ENCODE data around the gene SLC17A9. TPM values are rescaled to one million over a fixed set of nuclear protein-coding genes. Genes with fewer than 3 reads are reported as not detected.

SLC17A9 gene
- total RNA-seq, 1 donor: 2.0 TPM

DNA sequence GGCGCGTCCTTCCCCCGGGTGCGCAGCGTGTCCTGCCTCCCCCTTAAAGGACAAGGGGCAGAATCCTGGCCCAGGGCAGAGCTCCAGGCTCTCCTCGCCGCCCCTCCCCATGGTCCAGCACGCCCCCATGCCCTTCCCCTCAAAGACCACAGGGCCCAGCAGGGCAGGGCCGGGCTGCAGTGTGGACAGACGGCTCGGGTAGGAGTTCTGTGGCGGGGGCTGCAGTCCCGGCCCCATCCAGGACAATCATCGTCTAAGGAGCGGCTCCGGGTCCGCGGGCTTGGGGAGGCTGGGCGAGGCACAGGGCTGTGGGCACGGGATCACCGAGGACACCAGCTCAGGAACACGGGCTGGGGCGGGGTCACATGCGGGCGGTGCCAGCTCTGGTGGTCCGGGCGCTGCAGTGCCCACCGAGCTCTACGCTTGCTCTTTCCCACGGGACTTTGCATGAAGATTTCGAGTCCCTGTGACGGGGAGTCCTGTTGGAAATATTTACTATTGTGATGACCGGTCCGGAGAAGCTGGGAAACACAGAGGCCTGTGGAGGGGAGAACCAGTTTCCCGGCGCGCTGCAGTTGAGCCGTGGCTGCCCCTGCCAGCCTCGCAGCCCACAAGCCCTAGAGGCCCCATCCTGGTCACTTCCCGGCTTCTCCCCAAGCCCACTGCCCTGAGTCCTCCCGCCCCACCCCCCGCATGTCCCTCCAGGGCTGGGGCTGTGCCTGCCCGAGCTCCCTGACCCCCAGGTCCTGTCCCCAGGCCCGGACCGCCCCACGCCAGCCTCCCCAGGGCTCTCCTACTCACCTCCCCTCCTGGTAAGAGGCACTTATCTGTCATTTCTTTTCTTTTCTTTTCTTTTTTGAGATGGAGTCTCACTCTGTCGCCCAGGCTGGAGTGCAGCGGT is 20.6 kb downstream of the SLC17A9 start:
- Histone ChIP-seq H3K4me3 (ENCODE audit: low read length) (no peak overlapping the region), H3K4me1 (ENCODE audit: insufficient read depth, low read length) (peaks cover 18% of the 10 kb centered on the region), H3K27me3 (ENCODE audit: insufficient read depth, low read length) (peaks cover 27% of the 10 kb centered on the region), H3K9me3 (ENCODE audit: low read depth, low read length) (no peaks in the 10 kb centered on the region)

DNA sequence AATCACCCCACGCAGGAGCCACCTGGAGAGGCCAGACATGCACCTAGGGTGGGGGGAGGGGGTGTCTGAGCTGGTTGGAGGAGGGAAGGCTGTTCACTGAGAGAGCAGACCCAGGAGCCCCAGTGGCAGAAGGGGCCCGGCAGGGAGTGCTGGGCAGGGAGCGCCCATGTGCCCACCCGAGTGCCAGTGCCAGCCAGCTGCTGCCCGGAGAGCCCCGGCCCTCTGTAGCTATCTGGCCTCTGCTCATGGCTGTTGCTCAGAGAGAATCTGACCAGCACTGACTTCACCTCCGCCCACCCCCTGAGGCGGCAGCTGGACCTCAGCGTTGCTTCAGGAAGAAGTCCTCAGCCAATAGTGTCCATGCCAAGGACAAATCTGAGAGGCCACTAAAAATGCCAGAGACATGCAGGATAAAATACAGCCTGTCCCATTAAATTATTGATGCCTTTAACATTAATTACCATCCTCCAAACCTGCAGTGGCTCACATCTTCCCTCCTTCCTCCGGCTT is 22.8 kb downstream of the SLC17A9 start:
- H3K4me3 ChIP-seq (ENCODE audit: low read length): no peak overlapping the region
- H3K4me1 ChIP-seq (ENCODE audit: insufficient read depth, low read length): peaks cover 31% of the 10 kb centered on the region
- peaks cover 49% of the 10 kb centered on the region for H3K27me3 ChIP-seq (ENCODE audit: insufficient read depth, low read length)
- H3K9me3 ChIP-seq (ENCODE audit: low read depth, low read length): no peaks in the 10 kb centered on the region

DNA sequence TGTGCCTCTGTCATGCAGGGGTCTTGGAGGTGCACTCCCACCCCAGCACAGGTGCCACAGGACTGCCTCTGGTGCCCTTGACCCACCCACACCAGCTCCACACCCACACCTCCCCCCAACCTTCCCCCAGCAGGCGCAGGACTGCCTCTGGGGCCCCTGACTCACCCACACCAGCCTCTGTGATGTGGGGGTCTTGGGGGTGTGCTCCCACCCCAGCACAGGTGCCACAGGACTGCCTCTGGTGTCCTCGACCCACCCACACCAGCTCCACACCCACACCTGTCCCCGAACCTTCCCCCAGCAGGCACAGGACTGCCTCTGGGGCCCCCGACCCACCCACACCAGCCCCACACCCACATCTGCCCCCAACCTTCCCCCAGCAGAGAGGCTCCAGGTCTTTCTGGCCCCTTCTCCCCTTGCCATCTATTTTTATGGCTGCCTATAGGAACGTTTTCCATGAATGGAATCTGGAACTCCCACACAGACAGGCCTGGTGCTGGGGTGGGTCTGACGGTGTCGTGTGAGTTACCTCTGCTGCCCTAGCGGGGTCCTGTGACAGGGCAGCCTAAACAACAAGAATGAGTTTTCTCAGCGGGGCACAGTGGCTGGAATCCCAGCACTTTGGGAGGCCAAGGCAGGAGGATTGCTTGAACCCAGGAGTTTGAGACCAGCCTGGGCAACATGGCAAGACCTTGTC is 23.5 kb downstream of the SLC17A9 start:
- Histone ChIP-seq H3K27me3 (ENCODE audit: insufficient read depth, low read length) (peaks cover 55% of the 10 kb centered on the region), H3K4me1 (ENCODE audit: insufficient read depth, low read length) (peaks cover 37% of the 10 kb centered on the region), H3K9me3 (ENCODE audit: low read depth, low read length) (no peaks in the 10 kb centered on the region), H3K4me3 (ENCODE audit: low read length) (no peak overlapping the region)

DNA sequence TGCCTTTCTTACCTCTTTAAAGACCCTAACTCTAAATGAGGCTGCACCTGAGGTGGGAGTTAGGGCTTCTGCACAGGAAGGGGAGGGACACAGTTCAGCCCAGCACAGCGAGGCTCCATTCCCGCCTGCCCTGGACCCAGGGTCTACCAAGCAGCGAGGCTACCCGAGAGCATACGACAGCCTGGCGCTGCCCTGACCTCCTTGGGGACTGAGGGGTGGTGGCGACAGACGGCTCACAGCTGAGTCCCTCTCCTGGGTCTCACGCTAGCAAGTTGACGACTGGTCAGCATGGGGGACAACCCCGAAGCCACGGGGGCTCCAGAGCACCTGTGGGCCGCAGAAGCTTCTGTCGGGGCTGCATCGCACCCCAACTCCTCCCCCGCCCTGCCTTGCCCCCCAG is 24.4 kb downstream of the SLC17A9 start:
- peaks cover 56% of the 10 kb centered on the region for H3K27me3 ChIP-seq (ENCODE audit: insufficient read depth, low read length)
- no peaks in the 10 kb centered on the region for H3K9me3 ChIP-seq (ENCODE audit: low read depth, low read length)
- peaks cover 43% of the 10 kb centered on the region for H3K4me1 ChIP-seq (ENCODE audit: insufficient read depth, low read length)
- no peak overlapping the region for H3K4me3 ChIP-seq (ENCODE audit: low read length)

- no peak overlapping the region for H3K4me3 ChIP-seq (ENCODE audit: low read length)
- no peaks in the 10 kb centered on the region for H3K9me3 ChIP-seq (ENCODE audit: low read depth, low read length)
- H3K27me3 ChIP-seq (ENCODE audit: insufficient read depth, low read length): peaks cover 55% of the 10 kb centered on the region
- H3K4me1 ChIP-seq (ENCODE audit: insufficient read depth, low read length): peaks cover 46% of the 10 kb centered on the region
These were observed 25.4 kb downstream of the SLC17A9 start for GRCh38 chr20:62977613-62978560.

DNA sequence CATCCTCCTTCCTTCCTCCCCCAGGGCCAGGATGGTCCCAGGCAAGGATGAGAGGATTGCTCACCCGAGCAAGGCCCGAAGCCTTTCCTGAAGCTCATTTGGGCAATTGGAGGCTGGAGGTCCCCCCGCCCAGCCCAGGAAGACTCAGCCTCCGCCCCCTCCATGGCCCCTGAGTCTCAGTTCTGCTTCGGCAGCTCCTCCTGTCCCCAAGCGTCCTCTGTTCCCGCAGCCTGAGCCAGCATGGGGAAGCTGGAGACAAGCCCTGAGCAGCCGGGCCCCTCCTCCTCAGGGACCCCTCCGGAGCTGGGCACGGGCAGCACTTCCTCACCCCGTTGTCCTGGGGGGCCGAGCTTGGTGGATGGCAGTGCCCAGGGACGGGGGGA is 26.0 kb downstream of the SLC17A9 start:
- Histone ChIP-seq H3K4me1 (ENCODE audit: insufficient read depth, low read length) (peaks cover 42% of the 10 kb centered on the region), H3K4me3 (ENCODE audit: low read length) (no peak overlapping the region), H3K9me3 (ENCODE audit: low read depth, low read length) (no peaks in the 10 kb centered on the region), H3K27me3 (ENCODE audit: insufficient read depth, low read length) (peaks cover 51% of the 10 kb centered on the region)

DNA sequence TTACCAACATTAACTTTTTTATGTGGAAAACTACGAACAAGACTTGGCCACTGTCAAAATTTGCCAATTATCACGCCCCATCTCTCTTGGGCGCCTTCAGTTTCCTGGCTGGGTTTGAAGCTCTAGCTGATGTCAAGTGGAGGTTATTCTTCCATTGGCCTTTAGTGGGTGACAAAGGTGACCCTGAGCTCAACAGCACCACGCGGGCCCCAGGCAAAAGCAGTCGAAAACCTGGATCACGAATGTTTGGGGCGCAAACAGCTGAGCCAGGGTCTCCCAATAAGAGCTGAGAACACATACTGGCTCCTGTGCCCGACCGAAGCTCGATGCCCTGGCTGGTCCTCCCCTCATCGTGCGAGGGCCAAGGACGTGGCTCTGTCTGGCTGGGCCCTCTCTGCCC is 26.8 kb downstream of the SLC17A9 start:
- Histone ChIP-seq H3K4me1 (ENCODE audit: insufficient read depth, low read length) (peaks cover 42% of the 10 kb centered on the region), H3K4me3 (ENCODE audit: low read length) (no peak overlapping the region), H3K27me3 (ENCODE audit: insufficient read depth, low read length) (peaks cover 46% of the 10 kb centered on the region), H3K9me3 (ENCODE audit: low read depth, low read length) (no peaks in the 10 kb centered on the region)

DNA sequence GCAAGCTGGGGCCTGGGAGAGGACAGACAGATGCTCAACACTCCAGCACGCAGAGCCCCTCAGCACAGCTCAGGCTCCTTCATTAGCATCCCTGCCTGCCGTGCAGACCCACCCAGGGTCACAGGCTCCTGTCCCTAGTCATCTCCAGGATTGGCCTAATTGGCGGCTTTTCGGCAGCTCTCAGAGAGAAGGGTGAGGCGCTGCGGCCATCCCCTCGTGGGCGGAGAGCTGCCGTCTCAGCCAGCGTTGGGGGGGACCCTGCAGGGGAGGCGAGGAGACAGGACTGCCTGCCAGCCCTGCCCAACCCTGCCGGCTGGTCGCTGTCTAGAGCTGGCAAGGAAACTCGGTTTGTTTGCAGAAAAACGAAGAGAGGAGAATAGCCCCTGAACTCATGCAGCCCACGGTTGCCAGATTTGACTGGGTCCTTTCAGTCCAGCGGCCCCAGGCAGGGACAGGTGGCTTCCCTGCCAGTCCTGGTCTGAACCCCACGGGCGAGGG is 27.4 kb downstream of the SLC17A9 start:
- Histone ChIP-seq H3K27me3 (ENCODE audit: insufficient read depth, low read length) (peaks cover 40% of the 10 kb centered on the region), H3K4me1 (ENCODE audit: insufficient read depth, low read length) (peaks cover 42% of the 10 kb centered on the region), H3K9me3 (ENCODE audit: low read depth, low read length) (no peaks in the 10 kb centered on the region)

GRCh38 chr20:62980380-62980960 is 28.0 kb downstream of the SLC17A9 start:
- Histone ChIP-seq H3K27me3 (ENCODE audit: insufficient read depth, low read length) (peaks cover 37% of the 10 kb centered on the region), H3K4me1 (ENCODE audit: insufficient read depth, low read length) (peaks cover 42% of the 10 kb centered on the region), H3K4me3 (ENCODE audit: low read length) (no peak overlapping the region), H3K9me3 (ENCODE audit: low read depth, low read length) (no peaks in the 10 kb centered on the region)

More for the DNA sequence above, 27.4 kb downstream of the SLC17A9 start:
- H3K4me3 ChIP-seq (ENCODE audit: low read length): no peak overlapping the region

DNA sequence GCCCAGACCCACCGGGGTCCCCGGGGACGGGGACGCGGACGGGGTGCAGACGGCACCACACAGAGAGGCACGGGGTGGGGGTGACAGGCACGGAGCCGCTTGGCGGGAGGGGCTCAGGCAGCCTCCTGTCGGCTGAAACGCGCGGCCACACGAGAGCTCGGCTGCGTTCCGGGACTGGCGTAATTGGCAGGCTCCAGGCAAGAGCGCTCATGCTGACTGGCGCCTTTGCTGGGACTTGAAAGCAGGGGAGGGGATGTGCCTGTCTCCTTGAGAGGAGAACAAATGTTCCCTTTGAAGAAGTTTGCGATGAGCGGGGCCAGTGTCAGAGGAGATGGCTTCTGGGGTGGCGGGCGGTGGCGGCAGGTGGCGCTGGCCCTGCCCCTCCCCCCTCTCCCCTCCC is 28.5 kb downstream of the SLC17A9 start:
- Histone ChIP-seq H3K4me3 (ENCODE audit: low read length) (no peak overlapping the region), H3K9me3 (ENCODE audit: low read depth, low read length) (no peaks in the 10 kb centered on the region), H3K27me3 (ENCODE audit: insufficient read depth, low read length) (peaks cover 37% of the 10 kb centered on the region), H3K4me1 (ENCODE audit: insufficient read depth, low read length) (peaks cover 42% of the 10 kb centered on the region)

DNA sequence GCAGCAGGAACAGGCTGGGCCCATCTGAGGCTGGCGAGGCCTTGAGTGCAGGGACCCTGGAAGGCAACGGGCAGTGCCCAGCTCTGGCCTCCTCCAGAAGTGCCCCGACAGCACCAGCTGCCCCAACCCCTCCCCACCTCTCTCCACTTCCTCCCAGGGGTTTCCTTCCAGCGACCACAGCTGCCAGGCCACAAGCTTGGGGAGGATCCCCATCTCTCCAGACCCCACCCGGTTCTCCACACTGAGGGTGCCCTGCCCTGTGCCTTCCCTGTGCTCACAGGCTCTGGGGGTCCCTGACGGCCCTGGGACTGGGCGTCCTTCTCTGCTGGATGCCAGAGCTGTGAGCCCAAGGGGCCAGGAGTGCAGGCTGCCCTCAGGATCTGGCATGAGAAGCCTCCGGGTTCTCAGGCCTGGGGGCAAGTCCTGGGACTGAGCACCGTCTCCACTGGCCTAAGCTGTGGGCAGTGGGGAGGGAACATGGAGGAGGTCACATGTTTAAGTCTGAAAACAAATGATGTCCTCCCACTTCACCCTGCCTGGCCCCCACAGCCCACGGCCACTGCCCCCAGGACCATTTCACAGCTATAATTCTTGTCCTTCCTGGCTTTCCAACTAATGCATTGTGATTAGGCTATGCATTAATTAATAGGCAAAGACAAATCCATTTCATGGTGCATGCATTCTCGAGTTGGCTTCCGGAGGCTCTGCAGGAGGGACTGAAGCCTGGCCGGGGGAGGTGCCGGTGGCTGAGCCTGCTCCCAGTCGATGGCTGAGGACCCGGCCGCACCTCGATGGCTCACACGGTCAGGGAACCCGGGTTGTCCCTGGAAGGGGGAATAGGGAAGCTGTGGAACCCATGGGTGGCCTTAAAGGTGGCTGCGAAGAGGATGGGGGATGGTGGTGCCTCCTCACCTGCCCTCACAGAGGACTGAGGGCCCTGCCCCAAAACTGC is 29.9 kb downstream of the SLC17A9 start:
- Histone ChIP-seq H3K4me1 (ENCODE audit: insufficient read depth, low read length) (peaks cover 40% of the 10 kb centered on the region), H3K4me3 (ENCODE audit: low read length) (no peak overlapping the region), H3K9me3 (ENCODE audit: low read depth, low read length) (no peaks in the 10 kb centered on the region), H3K27me3 (ENCODE audit: insufficient read depth, low read length) (peaks cover 37% of the 10 kb centered on the region)

GRCh38 chr20:62983210-62983609 is 30.7 kb downstream of the SLC17A9 start:
- Histone ChIP-seq H3K9me3 (ENCODE audit: low read depth, low read length) (no peaks in the 10 kb centered on the region), H3K4me3 (ENCODE audit: low read length) (no peak overlapping the region), H3K27me3 (ENCODE audit: insufficient read depth, low read length) (peaks cover 36% of the 10 kb centered on the region), H3K4me1 (ENCODE audit: insufficient read depth, low read length) (peaks cover 32% of the 10 kb centered on the region)

GRCh38 chr20:62984666-62985443 is 32.3 kb downstream of the SLC17A9 start:
- peaks cover 25% of the 10 kb centered on the region for H3K4me1 ChIP-seq (ENCODE audit: insufficient read depth, low read length)
- peaks cover 19% of the 10 kb centered on the region for H3K27me3 ChIP-seq (ENCODE audit: insufficient read depth, low read length)
- H3K4me3 ChIP-seq (ENCODE audit: low read length): no peak overlapping the region
- H3K9me3 ChIP-seq (ENCODE audit: low read depth, low read length): no peaks in the 10 kb centered on the region
